SU-DHL-6 (cell line): ENCODE data around the gene OR4C16.

Source experiments
- EZH2phosphoT487 ChIP-seq: fragments of 200-600 bp; sonication (generic), shearing (Covaris generic); conservative IDR thresholded peaks from 2 replicates; pipeline ENCODE4 v1.6.1; 2018; ENCODE audit warnings: mild to moderate bottlenecking, antibody characterized with exemption, low read length, moderate library complexity, mixed read lengths
- TF ChIP-seq, protein P1 (sequence below): fragments of 200-600 bp; sonication (generic); IDR thresholded peaks from one replicate; pipeline ENCODE4 v1.5.1; 2017; ENCODE audit warnings: antibody characterized with exemption, mild to moderate bottlenecking, low read length, moderate library complexity; ENCODE audit not compliant: insufficient read depth, poor library complexity, severe bottlenecking

DNA sequence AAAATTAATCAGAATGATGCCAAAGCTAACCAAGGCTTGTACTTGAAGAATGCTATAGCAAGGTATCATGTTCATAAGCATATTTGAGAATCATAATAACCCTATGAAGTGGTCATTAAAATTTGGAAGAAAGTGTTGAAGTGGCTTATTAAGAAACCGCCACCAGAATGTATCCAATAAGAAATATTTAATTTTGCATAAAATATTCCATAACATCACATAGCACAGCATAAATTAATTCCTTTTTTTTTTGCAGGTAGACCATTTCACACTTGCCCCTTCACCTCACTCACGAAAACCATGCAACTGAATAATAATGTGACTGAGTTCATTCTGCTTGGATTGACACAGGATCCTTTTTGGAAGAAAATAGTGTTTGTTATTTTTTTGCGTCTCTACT is at the start of gene OR4C16:
- TF ChIP-seq, protein P1, sequence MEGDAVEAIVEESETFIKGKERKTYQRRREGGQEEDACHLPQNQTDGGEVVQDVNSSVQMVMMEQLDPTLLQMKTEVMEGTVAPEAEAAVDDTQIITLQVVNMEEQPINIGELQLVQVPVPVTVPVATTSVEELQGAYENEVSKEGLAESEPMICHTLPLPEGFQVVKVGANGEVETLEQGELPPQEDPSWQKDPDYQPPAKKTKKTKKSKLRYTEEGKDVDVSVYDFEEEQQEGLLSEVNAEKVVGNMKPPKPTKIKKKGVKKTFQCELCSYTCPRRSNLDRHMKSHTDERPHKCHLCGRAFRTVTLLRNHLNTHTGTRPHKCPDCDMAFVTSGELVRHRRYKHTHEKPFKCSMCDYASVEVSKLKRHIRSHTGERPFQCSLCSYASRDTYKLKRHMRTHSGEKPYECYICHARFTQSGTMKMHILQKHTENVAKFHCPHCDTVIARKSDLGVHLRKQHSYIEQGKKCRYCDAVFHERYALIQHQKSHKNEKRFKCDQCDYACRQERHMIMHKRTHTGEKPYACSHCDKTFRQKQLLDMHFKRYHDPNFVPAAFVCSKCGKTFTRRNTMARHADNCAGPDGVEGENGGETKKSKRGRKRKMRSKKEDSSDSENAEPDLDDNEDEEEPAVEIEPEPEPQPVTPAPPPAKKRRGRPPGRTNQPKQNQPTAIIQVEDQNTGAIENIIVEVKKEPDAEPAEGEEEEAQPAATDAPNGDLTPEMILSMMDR, result no peak
- no peak for TF ChIP-seq EZH2phosphoT487
